AG09319 (cell line): ENCODE data around the gene FBXO45.
A peak's percentile ranks its signal among the peaks of the same experiment; 100 is the strongest.
"Not testable (repeated sequence)": the region's sequence is repeated elsewhere in the genome, so short reads cannot be mapped to it uniquely, and the experiment has no call there.

Source experiments
- DNase-seq: peaks from one replicate; pipeline ENCODE4 v3.0.0-alpha.2; 2010; ENCODE audit warnings: low read depth; ENCODE audit errors: extremely low read depth
- CTCF ChIP-seq: IDR thresholded peaks from 2 replicates; pipeline ENCODE4 v1.5.1; 2011; ENCODE audit warnings: low read depth, mild to moderate bottlenecking, inconsistent platforms, low read length, moderate library complexity

FBXO45 gene

DNA sequence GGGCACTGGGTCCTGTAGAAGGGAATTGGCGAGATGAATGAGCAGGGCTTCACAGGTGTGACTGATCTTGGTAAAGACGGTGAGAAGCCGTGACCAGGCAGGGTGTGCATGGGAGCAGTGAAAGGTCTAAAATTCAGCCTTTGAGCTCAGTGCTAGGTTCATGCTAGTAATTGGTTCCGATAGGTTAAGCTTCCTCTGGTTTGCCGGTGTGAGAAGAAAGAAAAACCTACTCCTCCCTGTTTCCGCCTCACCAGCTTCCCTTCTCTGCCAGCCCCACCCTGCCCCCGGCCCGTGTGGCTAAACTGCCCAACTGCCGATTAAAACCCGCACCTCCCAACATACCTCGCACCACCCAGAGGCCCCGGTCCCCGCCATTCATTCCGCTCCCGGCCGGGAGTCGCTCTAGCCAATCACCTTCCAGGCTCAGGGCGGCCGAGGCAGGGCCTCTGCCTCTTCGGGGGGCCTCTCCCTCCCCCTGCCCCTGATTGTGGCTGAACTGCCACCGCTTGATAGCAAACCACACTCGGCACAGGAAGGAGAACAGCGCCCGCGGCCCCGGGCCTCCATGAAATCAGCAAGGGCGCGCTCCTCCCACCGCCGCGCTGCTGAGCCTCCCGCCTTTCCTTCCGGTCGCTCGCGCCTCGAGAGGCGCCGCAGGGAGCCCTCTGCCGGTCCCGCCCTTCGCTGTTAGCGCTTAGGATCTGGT is 63.7 kb downstream of the FBXO45 start:
- no peak for DNase-seq
- TF ChIP-seq CTCF, result peak; percentile 31

DNA sequence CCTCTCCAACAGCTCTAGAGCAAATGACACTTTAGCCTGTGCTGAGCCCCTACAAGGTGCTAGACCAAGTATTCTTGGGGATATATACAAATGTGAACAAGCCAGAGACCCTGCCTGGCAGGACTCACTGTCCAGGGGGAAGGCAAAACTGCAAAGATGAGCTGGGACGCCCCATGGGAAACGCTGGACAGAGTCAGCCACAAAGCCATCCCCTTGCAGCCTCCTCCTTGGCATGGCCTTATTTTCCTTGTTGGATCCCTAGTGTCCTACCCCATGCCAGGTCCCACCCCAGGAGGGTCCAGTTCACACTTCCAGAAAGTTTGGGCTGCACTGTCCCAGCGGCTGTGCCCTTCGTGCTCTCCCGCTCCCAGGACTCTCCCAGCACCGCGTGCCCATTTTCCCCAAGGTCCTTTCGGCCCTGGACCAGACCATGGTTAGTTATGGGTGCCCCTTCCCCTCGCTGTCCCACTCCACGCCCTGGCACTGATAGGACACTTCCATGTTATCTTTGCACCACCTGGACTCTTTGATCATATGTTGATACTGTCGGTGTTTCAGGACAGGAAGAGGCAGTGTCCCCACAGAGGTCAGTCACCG is 65.2 kb downstream of the FBXO45 start:
- TF ChIP-seq CTCF, result no peak
- no peak for DNase-seq

GRCh38 chr3:196634224-196634623 is 65.8 kb downstream of the FBXO45 start:
- no peak for DNase-seq
- TF ChIP-seq CTCF, result no peak

DNA sequence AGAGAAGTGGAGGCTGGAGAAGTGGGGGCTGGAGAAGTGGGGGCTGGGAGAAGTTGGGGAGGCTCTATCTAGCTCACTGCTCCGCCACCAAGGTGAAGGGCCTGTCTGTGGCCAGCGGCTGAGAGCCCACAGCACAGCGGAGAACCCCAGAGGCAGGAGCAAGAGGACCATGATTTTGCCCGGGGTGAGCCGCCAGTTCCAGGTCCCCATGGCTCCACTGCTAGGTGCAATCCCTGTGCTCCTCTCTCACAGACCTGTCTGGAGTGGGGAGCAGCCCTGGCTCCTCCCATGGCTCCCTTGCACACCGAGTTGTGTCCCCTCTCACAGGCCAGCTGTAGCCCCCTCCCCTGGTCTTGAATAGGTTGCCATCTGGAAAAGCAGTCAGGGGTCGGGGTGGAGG is 66.4 kb downstream of the FBXO45 start:
- DNase-seq, result no peak
- TF ChIP-seq CTCF, result no peak

GRCh38 chr3:196636369-196637349 is 68.2 kb downstream of the FBXO45 start:
- no peak for DNase-seq
- TF ChIP-seq CTCF, result no peak

DNA sequence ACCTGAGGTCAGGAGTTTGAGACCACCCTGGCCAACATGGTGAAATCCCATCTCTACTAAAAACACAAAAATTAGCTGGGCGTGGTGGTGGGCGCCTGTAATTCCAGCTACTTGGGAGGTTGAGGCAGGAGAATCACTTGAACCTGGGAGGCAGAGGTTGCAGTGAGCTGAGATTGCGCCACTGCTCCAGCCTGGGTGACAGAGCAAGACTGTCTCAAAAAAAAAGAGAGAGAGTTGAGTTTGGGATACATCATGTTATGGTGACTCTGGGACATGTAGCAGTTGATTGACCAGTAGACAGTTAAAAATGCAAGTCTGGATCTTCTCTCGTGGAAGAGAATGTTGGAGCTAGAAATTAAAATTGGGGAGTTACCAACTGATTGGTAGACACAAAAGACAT is 69.5 kb downstream of the FBXO45 start:
- not testable (repeated sequence) for DNase-seq
